BJ (cell line): ENCODE data around the gene BHMT2. TPM values are rescaled to one million over a fixed set of nuclear protein-coding genes. Genes with fewer than 3 reads are reported as not detected.

Source experiments
- CTCF ChIA-PET: fragments of 350-600 bp; formaldehyde crosslinking; extraction: SDS; loops from one replicate; lab custom pipeline; 2021; ENCODE audit warnings: antibody characterized with exemption, inconsistent platforms; lab: Yijun Ruan, JAX
- POLR2A ChIA-PET: fragments of 300-600 bp; sonication (Branson Sonifier 250); formaldehyde crosslinking; extraction: SDS; loops from one replicate; lab custom pipeline; 2021; ENCODE audit warnings: antibody characterized with exemption; lab: Charles Lee
- DNase-seq: peaks from one replicate; pipeline ENCODE4 v3.0.0-alpha.2; 2011; ENCODE audit warnings: low read depth
- H3K27me3 ChIP-seq: 2 replicates; pipeline ENCODE4 v1.6.0; 2011; ENCODE audit warnings: low read length; ENCODE audit not compliant: control insufficient read depth, insufficient read depth
- H3K36me3 ChIP-seq: 2 replicates; pipeline ENCODE4 v1.5.1; 2011; ENCODE audit warnings: low read length; ENCODE audit not compliant: control insufficient read depth, insufficient read depth
- H3K4me3 ChIP-seq: 2 replicates; pipeline ENCODE4 v1.5.1; 2011; ENCODE audit warnings: low read depth, mild to moderate bottlenecking, control low read depth, low read length
- polyA plus RNA-seq: library from polyadenylated mRNA; depleted of rRNA; stranded (reverse); fragments of >200 nt; gene quantifications from 2 replicates; pipeline ENCODE4 v1.2.3, GENCODE V29; 2011; rRNA removed
- TF ChIP-seq, protein P1 (sequence below): IDR thresholded peaks from 2 replicates; pipeline ENCODE4 v1.5.1; 2011; ENCODE audit warnings: low read depth, mild to moderate bottlenecking, control low read depth, inconsistent platforms, low read length, moderate library complexity; ENCODE audit not compliant: insufficient read depth

Gene BHMT2
- polyA plus RNA-seq, 1 experiment: 11.5 TPM

DNA sequence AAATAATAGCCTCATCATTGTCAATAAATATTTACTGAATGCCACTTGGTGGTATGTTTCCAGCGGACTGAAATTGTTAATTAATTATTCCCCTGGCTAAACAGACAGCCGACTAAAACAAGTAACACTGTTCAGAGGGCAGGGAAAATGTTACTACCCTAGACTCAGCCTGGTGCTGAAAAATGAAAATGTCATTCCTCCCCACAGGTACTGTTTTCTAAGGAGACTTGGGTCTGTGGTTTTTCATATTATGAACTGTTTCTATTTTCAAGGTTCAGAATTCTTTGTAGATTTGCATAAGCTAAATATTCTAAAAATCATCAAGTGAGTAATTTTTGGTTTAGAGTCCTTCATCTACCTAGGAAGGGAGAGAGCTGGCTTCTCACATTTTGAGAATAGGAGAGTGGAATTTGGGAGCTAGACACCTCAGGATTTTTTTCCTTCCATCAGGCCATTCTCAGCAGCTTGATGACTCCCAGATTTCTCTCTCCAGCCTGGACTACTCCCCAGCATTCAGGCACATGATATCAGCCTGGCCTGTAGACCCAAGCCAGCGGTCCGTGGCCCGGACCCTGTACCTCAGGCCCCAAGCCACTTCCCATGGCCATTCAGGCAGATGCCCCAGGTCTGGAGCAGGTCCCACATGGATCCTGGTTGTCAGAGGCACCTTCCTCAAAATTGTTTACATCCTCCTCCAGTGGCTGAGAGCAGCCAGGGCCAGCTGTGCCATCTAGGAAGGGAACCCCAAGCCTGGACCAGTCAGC is 66.4 kb downstream of the BHMT2 start:
- ChIA-PET CTCF (interaction anchor here (1.3 to 12.3 kb wide), 3 partner anchors 8 to 330 kb away, joined by 4 to 439 read pairs (median 152); no protein-coding TSS in a partner anchor), POLR2A (no interaction called here)
- no peak overlapping the region for H3K4me3 ChIP-seq
- TF ChIP-seq, protein P1, sequence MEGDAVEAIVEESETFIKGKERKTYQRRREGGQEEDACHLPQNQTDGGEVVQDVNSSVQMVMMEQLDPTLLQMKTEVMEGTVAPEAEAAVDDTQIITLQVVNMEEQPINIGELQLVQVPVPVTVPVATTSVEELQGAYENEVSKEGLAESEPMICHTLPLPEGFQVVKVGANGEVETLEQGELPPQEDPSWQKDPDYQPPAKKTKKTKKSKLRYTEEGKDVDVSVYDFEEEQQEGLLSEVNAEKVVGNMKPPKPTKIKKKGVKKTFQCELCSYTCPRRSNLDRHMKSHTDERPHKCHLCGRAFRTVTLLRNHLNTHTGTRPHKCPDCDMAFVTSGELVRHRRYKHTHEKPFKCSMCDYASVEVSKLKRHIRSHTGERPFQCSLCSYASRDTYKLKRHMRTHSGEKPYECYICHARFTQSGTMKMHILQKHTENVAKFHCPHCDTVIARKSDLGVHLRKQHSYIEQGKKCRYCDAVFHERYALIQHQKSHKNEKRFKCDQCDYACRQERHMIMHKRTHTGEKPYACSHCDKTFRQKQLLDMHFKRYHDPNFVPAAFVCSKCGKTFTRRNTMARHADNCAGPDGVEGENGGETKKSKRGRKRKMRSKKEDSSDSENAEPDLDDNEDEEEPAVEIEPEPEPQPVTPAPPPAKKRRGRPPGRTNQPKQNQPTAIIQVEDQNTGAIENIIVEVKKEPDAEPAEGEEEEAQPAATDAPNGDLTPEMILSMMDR: no peak
- DNase-seq: no peak
- no peaks in the 10 kb centered on the region for H3K36me3 ChIP-seq
- H3K27me3 ChIP-seq: no peaks in the 10 kb centered on the region

DNA sequence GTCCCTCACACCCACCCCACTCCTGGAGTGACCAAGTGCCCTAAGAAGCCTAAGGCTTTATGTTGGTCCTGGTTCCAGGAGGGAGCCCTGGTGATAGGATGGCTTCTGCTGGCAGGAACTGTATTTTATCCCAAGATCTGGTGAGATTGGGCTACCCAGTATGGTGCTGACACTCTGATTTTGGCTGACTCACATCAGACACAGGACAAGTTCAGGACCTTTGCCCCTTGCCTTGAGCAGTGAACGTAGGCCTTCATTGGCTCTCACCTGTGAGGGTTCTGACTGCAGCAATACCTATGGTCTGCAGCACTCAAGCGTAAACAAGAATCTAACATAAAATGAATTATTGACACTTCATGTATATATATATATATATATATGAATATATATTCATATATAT is 67.1 kb downstream of the BHMT2 start:
- POLR2A ChIA-PET: no interaction called here
- Histone ChIP-seq H3K27me3 (no peaks in the 10 kb centered on the region), H3K4me3 (no peak overlapping the region), H3K36me3 (no peaks in the 10 kb centered on the region)
- no peak for DNase-seq
- TF ChIP-seq, protein P1: no peak
- CTCF ChIA-PET: interaction anchor here (5.1 to 12.3 kb wide), 2 partner anchors 112 to 330 kb away, joined by 152 to 439 read pairs; no protein-coding TSS in a partner anchor

Other genes starting within 250 kb of the BHMT2 start
- 26.7 and 27.7 TPM in 2 replicates for gene ARSB, start 84.5 kb upstream of the BHMT2 start, polyA plus RNA-seq
- gene DMGDH, start 93 bp upstream of the BHMT2 start, polyA plus RNA-seq: 2.9 and 3.5 TPM in 2 replicates
- gene BHMT, start 42.0 kb downstream of the BHMT2 start, polyA plus RNA-seq: not detected in 2 replicates
- 2.1 and 4.1 TPM in 2 replicates for gene JMY, start 166.4 kb downstream of the BHMT2 start, polyA plus RNA-seq